ENCODE measurements around the gene HAPSTR1.

Gene HAPSTR1

DNA sequence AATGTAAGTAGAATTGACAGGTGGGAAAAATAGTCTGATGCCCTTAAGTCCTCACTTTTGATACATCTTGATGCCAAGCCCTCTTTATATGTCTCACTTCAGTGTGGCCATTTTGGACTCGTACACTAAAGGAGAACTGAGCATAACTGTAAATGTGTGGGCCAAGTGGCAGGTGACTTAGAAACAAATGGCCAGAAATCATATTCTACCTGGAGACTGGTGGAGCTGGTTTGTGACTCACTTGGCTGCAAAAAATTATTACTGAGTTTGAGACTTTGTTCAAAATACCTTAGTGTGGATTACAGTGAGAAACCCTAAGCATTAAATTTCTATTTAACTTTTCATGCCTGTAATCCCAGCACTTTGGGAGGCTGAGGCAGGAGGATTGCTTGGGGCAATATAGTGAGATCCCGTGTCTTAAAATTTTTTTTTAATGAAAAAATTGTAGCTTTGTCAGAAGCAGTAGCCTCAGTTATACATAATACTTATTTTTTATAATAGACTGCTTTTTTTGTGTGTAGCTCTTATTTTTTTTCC lies 5.0 kb downstream of the HAPSTR1 start:
- peaks cover 10% of the 10 kb centered on the region for H3K4me1 ChIP-seq (ENCODE audit: control insufficient read depth, insufficient read depth, low read length, poor library complexity, severe bottlenecking)
- H3K9me3 ChIP-seq (ENCODE audit: control insufficient read depth, low read length) = no peaks in the 10 kb centered on the region
- no peak overlapping the region for H3K27ac ChIP-seq (ENCODE audit: low read depth, low read length, severe bottlenecking)
- no peak overlapping the region for H3K4me3 ChIP-seq (ENCODE audit: extremely low read depth, insufficient read depth, low read length, poor library complexity, severe bottlenecking)
- H3K36me3 ChIP-seq (ENCODE audit: control insufficient read depth, insufficient read depth, low read length) = peaks cover 83% of the 10 kb centered on the region
- WGBS, 2 experiments (ENCODE audit: insufficient coverage in 2 of 2) = 100% methylated on average over 1 of the region's 2 CpGs; no CpG with 5 or more reads in 1 of the 2 experiments

DNA sequence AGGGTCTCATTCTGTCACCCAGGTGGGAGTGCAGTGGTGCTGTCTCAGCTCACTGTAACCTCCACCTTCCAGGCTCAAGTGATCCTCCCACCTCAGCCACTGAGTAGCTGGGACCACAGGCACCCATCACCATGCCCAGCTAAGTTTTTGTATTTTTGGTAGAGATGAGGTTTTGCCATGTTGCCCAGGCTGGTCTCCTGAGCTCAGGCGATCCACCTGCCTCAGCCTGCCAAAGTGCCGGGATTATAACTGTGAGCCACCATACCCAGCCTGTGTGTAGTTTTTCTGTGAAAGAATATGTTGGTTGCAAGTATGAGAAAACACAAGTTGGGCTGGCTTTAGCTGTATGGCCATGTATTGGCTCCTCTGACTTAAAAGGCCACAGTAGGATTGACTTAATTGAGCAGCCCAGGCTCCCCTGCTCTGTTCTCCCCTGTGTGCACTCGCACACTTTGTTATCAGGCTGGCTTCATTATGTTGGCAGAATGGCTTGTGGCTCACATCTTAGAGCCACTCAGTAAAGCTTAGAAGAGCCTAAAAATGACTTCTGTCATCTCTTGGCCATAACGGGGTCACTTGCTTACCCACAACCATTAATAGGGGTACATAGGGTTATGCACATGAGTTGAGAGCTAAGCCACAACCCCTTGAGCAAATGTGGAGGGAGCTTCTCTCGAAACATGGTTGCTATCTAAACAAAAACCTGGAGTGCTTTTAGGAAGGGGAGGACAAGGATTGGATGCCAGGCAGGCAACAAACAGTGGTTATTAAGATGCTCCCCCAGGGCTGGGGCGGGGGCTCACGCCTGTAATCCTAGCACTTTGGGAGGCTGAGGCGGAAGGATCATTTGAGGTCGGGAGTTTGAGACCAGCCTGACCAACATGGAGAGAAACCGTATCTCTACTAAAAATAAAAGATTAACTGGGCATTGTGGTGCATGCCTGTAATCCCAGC lies 6.1 kb downstream of the HAPSTR1 start:
- Histone ChIP-seq H3K4me3 (ENCODE audit: extremely low read depth, insufficient read depth, low read length, poor library complexity, severe bottlenecking) (no peak overlapping the region), H3K27ac (ENCODE audit: low read depth, low read length, severe bottlenecking) (no peak overlapping the region), H3K36me3 (ENCODE audit: control insufficient read depth, insufficient read depth, low read length) (peaks cover 94% of the 10 kb centered on the region), H3K4me1 (ENCODE audit: control insufficient read depth, insufficient read depth, low read length, poor library complexity, severe bottlenecking) (peaks cover 21% of the 10 kb centered on the region), H3K9me3 (ENCODE audit: control insufficient read depth, low read length) (no peaks in the 10 kb centered on the region)
- 97 to 99% methylated on average over 8 to 9 of the region's 10 CpGs for WGBS, 2 experiments (ENCODE audit: insufficient coverage in 2 of 2)

DNA sequence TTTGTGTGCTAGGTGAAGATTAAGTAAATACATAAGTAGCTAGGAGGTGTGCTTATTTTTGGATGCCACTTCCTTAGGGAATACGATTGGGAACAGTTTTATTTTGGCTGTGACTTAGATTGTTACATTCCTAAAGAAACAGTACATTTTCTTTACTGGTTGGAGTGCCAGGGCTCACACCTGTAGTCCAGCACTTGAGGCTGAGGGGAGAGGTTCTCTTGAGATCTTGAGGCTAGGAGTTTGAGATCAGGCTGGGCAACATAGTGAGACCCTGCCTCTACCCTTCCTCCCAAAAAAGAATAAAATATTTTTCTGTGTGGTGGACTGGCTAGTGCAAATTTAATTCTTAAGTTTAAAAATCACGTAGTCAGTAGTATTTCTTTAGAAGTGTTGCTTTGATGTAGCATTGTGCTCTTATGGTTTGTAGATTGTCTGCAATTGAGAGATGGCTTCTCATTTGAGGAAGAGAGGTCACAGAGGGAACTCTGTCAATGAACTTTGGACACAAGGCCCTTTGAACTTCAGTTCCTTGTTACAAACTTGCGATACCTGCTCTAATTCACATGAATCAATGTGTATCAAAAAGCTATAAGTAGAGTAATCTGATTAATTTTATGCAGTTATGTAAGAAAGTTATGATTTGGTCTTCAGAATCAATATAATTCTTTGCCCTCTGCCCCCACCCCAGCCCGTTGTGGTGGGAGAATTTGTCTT lies 7.1 kb downstream of the HAPSTR1 start:
- H3K4me3 ChIP-seq (ENCODE audit: extremely low read depth, insufficient read depth, low read length, poor library complexity, severe bottlenecking) = no peak overlapping the region
- peaks cover 21% of the 10 kb centered on the region for H3K4me1 ChIP-seq (ENCODE audit: control insufficient read depth, insufficient read depth, low read length, poor library complexity, severe bottlenecking)
- 90 to 100% methylated on average over 1 of the region's 4 CpGs for WGBS, 2 experiments (ENCODE audit: insufficient coverage in 2 of 2)
- H3K27ac ChIP-seq (ENCODE audit: low read depth, low read length, severe bottlenecking) = no peak overlapping the region
- H3K36me3 ChIP-seq (ENCODE audit: control insufficient read depth, insufficient read depth, low read length) = peaks cover 96% of the 10 kb centered on the region
- no peaks in the 10 kb centered on the region for H3K9me3 ChIP-seq (ENCODE audit: control insufficient read depth, low read length)

DNA sequence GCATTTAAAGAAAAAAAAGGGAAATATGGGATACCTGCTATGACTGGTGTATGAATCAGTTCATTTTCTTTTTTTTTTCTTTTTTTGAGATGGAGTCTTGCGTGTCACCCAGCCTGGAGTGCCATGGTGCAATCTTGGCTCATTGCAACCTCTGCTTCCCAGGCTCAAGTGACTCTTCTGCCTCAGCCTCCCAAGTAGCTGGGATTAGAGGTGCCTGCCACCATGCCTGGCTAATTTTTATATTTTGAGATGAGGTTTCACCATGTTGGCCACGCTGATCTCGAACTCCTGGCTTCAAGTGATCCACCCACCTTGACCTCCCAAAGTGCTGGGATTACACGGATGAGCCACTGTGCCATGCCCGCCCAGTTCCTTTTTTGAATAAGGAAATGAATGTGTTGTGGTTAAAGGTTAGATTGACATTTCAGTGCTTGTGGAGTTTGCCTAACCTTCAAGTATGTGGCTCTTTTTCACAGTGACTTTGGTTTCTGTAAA lies 7.7 kb downstream of the HAPSTR1 start:
- peaks cover 96% of the 10 kb centered on the region for H3K36me3 ChIP-seq (ENCODE audit: control insufficient read depth, insufficient read depth, low read length)
- 93 to 95% methylated on average over 3 to 5 of the region's 5 CpGs for WGBS, 2 experiments (ENCODE audit: insufficient coverage in 2 of 2)

DNA sequence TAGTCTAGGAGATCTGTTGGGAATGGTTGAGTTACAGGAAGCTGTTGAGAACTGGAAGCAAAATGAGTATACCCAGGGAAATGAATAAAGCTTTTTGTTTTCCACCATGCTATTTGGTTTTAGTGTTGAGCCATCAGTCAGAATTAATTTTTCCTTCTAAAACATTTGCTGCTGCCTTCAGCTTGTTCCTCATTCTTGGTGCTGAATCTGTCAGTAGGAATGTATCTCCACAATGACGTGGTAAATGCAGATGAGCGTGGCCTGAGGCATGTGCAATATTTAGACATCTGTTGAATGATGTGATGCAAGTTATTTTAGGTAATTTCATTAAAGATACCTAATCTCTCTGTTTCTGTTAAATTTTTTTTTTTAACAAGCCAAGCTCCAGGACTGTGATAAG lies 10.9 kb downstream of the HAPSTR1 start:
- no peak overlapping the region for H3K27ac ChIP-seq (ENCODE audit: low read depth, low read length, severe bottlenecking)
- H3K9me3 ChIP-seq (ENCODE audit: control insufficient read depth, low read length) = no peaks in the 10 kb centered on the region
- H3K4me3 ChIP-seq (ENCODE audit: extremely low read depth, insufficient read depth, low read length, poor library complexity, severe bottlenecking) = no peak overlapping the region
- no CpG with 5 or more reads among the region's 2 CpGs for WGBS, 2 experiments (ENCODE audit: insufficient coverage in 2 of 2)
- peaks cover 21% of the 10 kb centered on the region for H3K4me1 ChIP-seq (ENCODE audit: control insufficient read depth, insufficient read depth, low read length, poor library complexity, severe bottlenecking)
- peaks cover 99% of the 10 kb centered on the region for H3K36me3 ChIP-seq (ENCODE audit: control insufficient read depth, insufficient read depth, low read length)

More for the DNA sequence above, 7.7 kb downstream of the HAPSTR1 start:
- Histone ChIP-seq H3K4me1 (ENCODE audit: control insufficient read depth, insufficient read depth, low read length, poor library complexity, severe bottlenecking) (peaks cover 21% of the 10 kb centered on the region), H3K27ac (ENCODE audit: low read depth, low read length, severe bottlenecking) (no peak overlapping the region), H3K4me3 (ENCODE audit: extremely low read depth, insufficient read depth, low read length, poor library complexity, severe bottlenecking) (no peak overlapping the region), H3K9me3 (ENCODE audit: control insufficient read depth, low read length) (no peaks in the 10 kb centered on the region)

DNA sequence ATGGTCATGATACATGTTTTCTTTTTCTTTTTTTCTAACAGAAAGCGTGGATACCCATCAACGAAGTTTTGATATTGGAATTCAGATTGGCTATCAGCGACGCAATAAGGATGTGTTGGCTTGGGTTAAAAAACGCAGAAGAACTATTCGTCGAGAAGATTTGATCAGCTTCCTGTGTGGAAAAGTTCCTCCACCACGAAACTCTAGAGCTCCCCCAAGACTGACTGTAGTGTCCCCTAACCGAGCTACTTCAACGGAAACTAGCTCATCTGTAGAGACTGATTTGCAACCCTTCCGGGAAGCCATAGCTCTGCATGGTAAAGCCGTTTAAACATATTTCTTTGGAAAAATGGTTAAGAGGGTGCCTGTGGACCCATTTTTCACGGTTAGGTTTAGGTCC lies 11.5 kb downstream of the HAPSTR1 start:
- WGBS, 2 experiments (ENCODE audit: insufficient coverage in 2 of 2) = 96 to 99% methylated on average over 12 to 13 of the region's 13 CpGs
- Histone ChIP-seq H3K9me3 (ENCODE audit: control insufficient read depth, low read length) (no peaks in the 10 kb centered on the region), H3K36me3 (ENCODE audit: control insufficient read depth, insufficient read depth, low read length) (peaks cover 99% of the 10 kb centered on the region), H3K27ac (ENCODE audit: low read depth, low read length, severe bottlenecking) (no peak overlapping the region), H3K4me3 (ENCODE audit: extremely low read depth, insufficient read depth, low read length, poor library complexity, severe bottlenecking) (no peak overlapping the region), H3K4me1 (ENCODE audit: control insufficient read depth, insufficient read depth, low read length, poor library complexity, severe bottlenecking) (peaks cover 21% of the 10 kb centered on the region)

DNA sequence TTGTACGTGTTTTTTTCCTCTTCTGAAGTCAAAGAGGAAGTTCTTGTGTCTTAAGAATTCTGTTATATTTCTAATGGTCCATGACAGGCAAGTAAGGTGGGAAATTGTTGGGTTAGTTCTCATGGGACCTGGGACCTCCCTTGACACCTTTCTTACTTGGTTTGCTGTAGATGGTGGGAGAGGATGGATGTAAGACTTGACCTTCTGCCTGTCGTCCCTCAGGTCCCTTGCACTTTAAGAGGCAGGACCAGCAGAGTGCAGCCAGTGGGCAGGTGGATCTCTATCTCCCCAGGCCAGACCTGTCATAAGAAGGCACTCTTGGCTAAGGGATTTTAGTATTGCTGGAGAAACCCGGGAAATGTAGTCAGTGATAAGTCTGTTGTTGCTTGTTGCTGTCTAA lies 12.1 kb downstream of the HAPSTR1 start:
- Histone ChIP-seq H3K4me1 (ENCODE audit: control insufficient read depth, insufficient read depth, low read length, poor library complexity, severe bottlenecking) (peaks cover 21% of the 10 kb centered on the region), H3K27ac (ENCODE audit: low read depth, low read length, severe bottlenecking) (no peak overlapping the region), H3K36me3 (ENCODE audit: control insufficient read depth, insufficient read depth, low read length) (peaks cover 99% of the 10 kb centered on the region), H3K4me3 (ENCODE audit: extremely low read depth, insufficient read depth, low read length, poor library complexity, severe bottlenecking) (no peak overlapping the region), H3K9me3 (ENCODE audit: control insufficient read depth, low read length) (no peaks in the 10 kb centered on the region)
- 100% methylated on average over 3 of the region's 3 CpGs; no CpG with 5 or more reads in 1 of the 2 experiments for WGBS, 2 experiments (ENCODE audit: insufficient coverage in 2 of 2)

DNA sequence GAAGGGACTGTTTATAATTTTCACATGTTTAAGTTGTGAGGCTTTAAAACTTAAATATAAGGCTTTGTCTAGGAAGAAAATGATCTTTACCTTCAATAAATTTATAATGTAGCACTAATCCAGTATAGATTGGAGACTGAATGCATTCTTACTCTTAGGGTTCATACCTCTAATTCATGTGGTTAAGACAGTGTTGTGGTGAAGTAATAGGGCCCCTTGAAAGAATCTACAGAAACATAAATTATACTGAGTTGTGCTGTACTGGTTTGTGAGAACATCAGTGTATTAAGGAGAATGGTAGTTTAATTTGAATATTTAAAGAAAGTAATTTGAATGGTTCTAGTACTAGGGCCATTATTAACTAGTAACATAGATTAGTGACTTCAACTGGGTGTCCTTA lies 13.7 kb downstream of the HAPSTR1 start:
- H3K27ac ChIP-seq (ENCODE audit: low read depth, low read length, severe bottlenecking) = no peak overlapping the region
- no peaks in the 10 kb centered on the region for H3K9me3 ChIP-seq (ENCODE audit: control insufficient read depth, low read length)
- H3K36me3 ChIP-seq (ENCODE audit: control insufficient read depth, insufficient read depth, low read length) = peaks cover 95% of the 10 kb centered on the region
- H3K4me1 ChIP-seq (ENCODE audit: control insufficient read depth, insufficient read depth, low read length, poor library complexity, severe bottlenecking) = peaks cover 31% of the 10 kb centered on the region
- no peak overlapping the region for H3K4me3 ChIP-seq (ENCODE audit: extremely low read depth, insufficient read depth, low read length, poor library complexity, severe bottlenecking)

DNA sequence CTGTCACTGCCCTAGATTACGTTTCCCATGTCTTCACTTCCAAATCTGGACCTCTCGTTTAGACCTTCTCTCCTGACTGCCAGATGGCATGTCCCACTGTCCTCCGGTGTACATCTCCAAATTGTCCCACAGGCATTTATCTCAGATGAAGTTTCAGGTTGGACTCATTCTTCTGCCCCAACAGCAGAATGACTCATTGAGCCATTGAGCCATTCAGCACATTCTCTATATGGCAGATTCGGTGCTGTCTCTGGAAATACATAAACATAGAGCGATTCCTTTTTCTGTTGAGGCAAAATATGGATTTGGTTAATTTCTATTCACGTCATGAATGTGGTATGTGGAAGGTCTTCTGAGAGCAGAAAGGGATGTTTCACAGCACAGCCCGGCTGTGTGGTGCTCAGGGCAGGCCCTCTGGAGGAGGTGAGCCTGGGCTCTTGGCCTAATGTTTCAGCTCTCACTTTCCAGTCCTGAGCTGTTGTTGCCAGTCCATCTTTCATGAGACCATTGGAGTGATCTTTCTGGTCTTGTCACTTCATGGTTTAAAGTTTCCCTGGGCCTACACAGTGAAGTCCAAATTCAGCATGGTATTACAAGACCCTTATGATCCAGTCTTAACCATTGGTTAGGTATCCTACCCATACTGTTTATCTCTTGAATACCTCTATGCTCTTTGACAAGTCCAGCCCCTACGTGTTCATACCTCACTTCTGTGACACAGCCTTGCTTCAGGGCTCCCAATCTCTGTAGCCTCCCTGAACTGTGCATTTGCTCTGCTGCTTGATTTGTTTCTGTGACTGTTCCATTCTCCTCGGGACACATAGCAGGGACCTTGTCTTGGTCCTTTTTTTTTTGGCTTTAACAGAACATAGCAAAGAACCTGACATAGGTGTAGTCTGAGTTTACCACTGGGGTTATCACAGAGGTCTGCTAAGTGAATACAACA lies 15.9 kb downstream of the HAPSTR1 start:
- Histone ChIP-seq H3K27ac (ENCODE audit: low read depth, low read length, severe bottlenecking) (no peak overlapping the region), H3K9me3 (ENCODE audit: control insufficient read depth, low read length) (no peaks in the 10 kb centered on the region), H3K36me3 (ENCODE audit: control insufficient read depth, insufficient read depth, low read length) (peaks cover 81% of the 10 kb centered on the region), H3K4me3 (ENCODE audit: extremely low read depth, insufficient read depth, low read length, poor library complexity, severe bottlenecking) (no peak overlapping the region), H3K4me1 (ENCODE audit: control insufficient read depth, insufficient read depth, low read length, poor library complexity, severe bottlenecking) (peaks cover 26% of the 10 kb centered on the region)
- 90 to 93% methylated on average over 6 to 8 of the region's 9 CpGs for WGBS, 2 experiments (ENCODE audit: insufficient coverage in 2 of 2)

DNA sequence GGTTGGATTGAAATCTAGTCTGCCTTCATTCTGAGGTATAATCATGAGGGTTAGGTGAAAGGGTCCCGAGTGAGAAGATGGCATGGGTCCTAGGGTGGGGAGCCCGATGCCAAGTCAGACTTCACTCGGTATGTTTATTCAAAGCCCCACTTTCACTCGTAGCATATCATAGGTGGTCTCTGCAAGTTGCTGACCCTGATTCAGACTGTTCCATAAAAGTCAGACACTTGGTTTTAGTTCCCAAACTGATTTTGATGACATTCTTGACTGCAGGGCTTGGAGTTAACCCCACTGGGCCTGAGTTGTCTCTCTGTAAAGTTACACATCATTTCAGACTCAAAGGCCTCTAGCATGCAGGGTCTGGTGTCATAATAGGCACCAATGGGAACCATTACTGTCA lies 17.8 kb downstream of the HAPSTR1 start:
- H3K36me3 ChIP-seq (ENCODE audit: control insufficient read depth, insufficient read depth, low read length) = peaks cover 76% of the 10 kb centered on the region
- H3K27ac ChIP-seq (ENCODE audit: low read depth, low read length, severe bottlenecking) = no peak overlapping the region
- 79 to 93% methylated on average over 4 of the region's 4 CpGs for WGBS, 2 experiments (ENCODE audit: insufficient coverage in 2 of 2)
- H3K4me1 ChIP-seq (ENCODE audit: control insufficient read depth, insufficient read depth, low read length, poor library complexity, severe bottlenecking) = peaks cover 27% of the 10 kb centered on the region
- no peak overlapping the region for H3K4me3 ChIP-seq (ENCODE audit: extremely low read depth, insufficient read depth, low read length, poor library complexity, severe bottlenecking)
- H3K9me3 ChIP-seq (ENCODE audit: control insufficient read depth, low read length) = no peaks in the 10 kb centered on the region
